HG03039 (cell line): ENCODE measurements around the gene PLEKHA7.

Experiments used
- ATAC-seq: cut with Tn5 transposase; IDR thresholded peaks from one replicate; pipeline ENCODE4 v1.9.1; 2021; ENCODE audit warnings: mild to moderate bottlenecking, moderate library complexity; ENCODE audit not compliant: unreplicated experiment

The PLEKHA7 gene

DNA sequence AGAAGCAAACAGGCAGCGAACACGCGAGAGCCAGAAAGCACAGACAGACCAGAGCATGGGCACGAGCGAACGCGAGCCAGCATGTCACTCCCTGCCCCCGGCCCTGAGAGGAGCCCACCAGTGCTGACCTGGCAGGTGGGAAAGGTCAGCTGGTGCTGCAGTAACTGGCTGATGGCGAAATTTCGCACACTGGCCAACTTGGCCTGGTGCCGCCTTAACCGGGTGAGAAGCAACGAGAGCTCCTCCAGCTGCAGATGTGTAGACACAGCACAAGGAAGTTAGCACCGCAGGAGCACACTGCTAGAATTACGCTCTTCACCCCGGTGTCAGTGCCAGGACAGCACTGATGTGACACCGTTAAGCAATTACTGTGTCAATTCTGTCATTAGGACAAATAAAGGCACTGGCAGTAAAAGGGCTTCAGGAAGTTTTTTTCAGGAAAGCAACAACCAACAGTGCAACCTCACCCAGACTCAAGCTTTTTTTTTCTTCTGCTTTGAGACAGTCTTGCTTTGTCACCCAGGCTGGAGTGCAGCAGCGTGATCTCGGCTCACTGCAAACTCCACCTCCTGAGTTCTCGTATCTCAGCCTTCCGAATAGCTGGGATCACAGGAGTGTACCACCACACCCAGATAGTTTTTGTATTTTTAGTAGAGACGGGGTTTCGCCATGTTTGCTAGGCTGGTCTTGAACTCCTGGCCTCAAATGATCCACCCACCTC lies 199.0 kb downstream of the PLEKHA7 start:
- no peak for ATAC-seq

DNA sequence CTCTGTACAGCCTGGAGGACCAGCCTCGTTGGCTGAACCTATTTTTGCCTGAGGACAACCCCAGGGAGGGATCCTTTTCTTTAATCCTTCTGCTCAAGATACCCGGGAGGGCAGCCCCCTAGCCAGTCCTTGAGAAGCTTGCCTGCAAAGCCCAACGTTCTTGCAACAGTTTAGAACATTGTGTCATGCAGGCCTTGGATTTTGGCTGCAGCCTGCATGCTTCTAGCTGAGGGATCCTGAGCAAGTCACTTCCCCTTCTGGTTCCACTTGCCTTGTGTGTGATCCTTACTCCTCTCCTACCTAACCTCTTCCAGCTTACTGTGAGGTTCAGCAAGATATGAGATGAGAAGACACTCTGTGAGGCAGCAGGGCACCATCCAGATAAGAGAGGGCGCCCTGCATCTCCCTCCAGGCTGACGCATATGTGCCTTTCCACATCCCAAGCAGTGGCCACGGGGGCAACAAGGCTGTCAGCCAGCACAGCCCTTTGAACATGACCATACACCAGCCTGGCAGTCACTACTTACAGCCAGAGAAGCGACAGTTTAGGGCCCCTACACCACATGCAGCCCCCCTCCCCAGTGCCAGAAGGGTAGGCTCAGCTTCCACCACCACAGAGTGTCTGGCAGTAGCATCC lies 199.7 kb downstream of the PLEKHA7 start:
- no peak for ATAC-seq

DNA sequence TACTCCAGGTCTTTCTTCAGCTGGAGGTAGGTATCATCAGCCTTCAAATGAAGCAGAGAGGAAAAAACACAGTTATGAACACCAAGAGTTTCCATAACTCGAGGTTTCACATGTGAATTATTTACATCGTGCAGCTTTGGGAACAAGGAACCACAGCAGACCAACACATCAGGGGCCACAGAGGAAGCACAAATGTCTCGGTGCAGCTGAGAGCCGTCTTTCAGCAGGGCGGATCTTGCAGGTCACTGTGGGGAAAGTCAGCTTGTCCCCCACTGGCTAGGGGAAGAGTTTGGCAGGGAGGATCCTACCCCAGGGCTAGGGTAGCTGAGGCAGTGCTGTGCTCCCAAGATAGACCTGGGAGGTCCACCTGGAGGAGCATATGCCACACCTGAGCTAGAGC lies 201.1 kb downstream of the PLEKHA7 start:
- no peak for ATAC-seq

DNA sequence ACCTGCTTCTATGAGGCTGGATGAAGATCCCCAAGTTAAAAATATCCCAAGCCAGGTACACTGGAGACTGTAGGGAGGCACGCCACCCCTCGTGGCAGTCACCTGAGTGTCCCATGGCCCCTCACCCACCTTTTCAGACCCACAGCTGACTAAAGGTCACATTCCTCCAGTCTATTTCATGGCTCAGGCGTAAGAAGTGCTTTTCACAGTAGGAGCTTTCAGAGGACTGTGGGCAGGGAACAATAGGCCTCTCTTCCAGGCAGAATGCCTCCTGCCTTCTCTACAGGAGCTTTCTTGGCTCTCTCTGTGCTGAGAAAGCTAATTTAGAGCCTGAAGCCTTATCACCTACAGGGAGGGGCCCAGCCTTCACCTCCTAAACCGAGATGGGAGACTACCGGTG lies 201.9 kb downstream of the PLEKHA7 start:
- no peak for ATAC-seq

DNA sequence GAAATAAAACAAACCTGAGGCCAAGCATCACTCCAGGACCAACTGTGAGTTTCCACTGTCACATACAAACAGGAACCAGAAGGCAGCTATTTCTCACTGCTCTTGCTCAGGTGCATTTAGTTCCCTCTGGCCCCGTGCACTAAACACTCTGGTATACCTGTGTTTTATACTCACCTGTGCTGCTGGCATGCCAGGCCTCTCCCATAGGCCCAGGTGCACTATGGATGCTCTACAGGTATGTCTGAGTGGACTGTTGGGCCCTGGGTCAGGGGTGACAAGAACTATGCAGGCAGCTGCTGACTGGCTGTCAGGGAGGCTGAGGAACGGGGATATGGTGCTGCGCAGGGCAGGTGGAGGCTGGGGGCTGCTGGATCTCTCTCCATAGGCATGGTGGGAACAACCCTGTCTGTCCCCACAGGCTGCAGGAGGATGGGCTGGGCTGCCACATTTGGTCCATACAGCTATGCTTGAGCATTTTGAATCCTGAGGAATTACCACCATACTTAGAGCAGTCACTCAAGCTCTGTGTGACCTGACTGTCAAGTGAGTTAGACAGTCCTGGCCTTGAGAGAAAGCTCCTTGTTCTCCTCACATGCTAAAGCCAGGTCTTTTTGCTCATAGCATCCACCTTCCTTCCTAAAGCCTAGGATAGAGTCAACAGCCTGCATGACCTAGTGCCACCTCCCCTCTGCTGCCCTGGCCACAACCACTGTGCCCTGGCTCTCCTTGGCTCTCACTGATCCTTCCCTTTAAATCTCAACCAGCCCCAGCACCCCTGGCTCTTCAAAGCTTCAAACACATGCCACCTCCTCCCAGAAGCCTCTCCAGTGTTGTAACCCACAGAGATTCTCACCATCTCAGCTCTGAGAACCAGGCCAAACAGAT lies 202.8 kb downstream of the PLEKHA7 start:
- ATAC-seq, result no peak

DNA sequence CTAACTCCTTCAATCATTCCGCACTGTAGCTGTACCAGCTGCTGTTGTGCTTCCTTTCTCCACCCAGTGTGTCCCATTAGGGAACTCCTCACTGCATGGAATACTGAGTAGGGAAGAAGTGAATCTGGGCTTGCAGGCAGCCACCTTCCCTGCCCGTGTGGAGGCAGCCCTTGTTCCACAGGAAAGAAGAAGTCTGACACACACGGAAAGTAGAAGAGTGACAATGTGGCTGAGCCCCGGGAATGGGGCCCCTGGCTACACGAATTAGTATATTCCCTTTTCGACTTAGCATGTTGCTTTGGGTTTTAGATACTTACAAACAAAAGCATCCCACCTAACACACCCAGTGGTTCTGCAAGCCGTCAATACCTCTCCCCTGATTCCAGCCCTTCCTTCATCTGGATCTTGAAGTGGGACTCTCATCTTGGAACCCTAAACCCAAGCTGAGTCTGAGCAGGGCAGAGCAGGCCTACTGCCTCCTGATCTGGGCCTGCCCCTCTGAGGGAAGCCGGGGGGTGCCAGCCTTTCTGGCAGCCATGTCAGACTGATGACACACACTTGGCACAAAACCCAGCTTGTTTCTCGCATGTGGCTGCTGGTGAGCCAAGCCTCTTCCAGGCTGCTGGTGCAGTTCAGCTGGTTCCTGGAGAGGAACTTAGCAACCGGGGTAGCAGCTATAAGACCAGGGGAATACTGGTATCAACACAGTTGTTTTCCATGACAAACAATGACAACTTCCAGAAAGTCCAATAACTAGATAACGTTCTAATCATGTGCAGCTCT lies 204.1 kb downstream of the PLEKHA7 start:
- ATAC-seq, result no peak

DNA sequence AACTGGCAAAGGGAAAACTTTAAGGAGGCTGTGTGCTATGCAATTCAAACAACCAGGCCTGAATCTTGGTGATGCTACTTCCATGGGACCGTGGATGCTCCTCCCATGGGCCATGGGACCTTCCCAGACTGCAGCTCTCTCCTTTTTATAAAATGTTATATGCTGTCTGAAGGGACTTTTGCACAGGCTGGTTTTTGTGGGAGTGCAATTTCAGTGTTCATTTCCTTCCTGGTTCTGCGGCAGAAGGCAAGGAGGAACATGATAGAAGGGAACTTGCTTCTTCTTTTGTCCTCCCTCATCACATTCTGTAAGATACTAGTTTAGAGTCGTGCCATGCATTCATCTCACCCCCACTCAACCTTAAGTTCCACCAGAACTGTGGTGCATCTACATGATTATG lies 206.9 kb downstream of the PLEKHA7 start:
- no peak for ATAC-seq

DNA sequence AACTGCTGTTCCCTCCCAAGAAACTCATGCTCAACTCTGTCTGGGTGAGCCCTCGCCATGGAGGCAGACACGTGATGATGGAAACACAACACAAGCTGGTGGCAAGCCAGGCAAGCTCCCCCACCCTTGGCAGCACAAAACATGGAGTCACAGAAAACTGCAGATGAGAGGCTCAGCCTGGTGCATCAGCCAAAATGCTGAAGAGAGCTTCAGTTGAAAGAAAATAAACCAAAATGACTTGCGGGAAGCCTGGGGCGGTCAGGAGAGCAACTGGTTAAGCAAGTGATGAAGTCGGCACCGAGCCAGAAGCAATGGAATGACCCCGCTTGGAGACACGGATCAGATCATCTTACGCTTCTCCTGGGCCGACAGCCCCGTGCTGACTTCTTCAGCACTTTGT lies 207.4 kb downstream of the PLEKHA7 start:
- ATAC-seq, result no peak

DNA sequence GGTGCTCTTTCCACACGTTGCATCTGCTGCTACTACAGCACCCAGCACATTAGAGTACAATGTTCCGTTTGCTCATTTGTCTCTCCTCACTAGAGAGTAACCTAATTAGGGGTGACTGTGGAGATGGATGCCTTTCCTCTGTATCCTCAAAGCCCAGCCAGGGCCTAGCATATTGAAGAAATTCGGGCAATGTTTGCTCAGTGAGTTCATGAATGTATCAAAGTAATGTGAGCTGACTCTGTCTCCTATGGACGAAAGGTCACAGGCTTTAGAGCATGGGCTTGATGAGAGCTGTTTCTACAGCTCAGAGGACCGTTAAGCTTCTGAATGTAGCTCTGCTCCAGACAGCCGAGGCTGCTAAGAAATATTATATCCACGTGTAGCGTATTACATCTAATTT lies 208.3 kb downstream of the PLEKHA7 start:
- ATAC-seq, result no peak

DNA sequence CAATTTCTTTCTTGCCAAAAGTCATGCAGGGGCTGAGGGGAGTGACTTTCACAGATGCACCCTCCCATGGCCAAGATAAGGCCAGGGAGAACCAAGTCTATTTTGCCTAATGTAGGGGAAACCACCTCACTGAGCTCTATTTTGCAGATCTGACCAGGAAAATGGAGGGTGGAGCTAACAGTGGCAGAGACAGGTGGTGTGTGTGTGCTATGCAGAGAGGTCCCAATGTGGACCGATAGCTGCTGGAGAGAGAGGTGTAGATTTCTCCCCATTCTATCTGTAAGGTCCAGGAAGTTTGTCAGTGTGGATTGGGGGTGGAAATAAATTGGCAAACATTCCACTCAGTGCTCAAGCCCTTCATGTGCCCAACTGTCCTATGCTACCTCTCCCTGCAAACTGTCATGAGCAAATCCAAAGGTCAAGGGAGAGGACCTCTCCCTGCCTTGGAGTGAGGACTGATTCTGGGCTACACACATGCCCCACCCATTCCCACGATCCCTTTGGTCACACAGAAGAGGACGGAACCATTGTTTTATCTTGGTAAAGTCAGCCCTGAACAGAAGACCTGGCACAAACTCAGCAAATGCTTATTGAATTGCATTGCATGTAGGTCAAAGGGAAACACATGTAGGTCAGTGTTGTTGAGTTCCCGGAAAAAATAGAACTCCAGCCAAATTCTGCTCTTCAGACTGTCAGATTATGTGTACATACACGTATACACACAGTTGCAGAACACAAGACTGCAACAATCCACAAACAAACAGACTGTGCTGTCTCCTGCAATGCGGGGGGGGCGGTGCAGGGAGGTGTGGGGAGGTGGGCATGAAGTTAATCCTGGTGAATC lies 209.9 kb downstream of the PLEKHA7 start:
- no peak for ATAC-seq

DNA sequence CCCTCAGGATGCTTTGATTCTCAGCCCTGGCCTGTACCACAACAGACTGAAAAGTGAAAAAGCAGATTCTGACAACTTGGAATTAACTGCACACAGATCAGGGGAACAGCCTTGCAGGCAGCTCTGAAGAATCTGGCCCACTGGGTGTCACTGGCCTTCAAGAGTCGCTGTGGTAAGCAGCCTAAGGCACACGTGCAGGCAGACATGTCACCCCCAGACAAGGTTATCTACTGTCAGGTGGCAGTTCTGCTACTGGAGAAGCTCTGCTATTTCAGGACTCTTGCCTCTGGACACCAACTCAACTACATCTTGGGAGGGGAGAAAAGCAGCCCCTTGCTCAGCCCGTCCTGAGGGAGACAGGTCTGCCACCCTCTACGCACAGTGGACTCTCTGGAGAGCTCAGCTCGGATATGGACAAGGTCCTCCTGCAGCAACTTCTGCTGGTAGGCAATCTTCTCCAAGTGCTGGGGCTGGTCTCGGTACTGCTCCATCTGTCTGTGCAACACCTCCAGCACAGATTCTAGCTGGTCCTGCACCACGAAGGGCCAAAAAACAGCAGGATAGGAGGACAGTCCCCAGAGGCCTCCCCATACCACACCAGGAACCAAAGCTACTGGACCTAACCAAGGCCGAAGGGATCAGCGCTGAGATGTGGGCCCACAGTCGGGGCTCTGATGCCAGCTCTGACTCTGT lies 212.8 kb downstream of the PLEKHA7 start:
- ATAC-seq, result no peak

DNA sequence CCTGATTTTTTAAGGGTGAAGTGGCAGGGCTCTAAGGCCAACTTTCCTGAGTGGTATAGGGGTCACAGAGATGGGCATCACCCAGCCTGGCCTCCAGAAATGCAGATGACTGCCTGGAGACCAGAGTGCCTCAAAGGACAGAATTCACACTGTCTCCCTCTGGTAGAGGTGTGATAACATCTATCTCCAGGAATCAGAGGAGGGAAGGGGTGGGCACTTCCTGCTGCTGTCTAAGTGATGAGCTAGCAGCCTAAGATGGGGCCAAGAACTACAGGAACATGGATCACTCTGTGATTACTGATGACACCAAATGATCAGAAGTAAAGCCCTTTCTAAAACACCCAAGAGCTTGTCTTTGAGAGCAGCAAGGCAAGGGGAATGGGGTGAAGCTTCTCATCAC lies 213.8 kb downstream of the PLEKHA7 start:
- no peak for ATAC-seq

DNA sequence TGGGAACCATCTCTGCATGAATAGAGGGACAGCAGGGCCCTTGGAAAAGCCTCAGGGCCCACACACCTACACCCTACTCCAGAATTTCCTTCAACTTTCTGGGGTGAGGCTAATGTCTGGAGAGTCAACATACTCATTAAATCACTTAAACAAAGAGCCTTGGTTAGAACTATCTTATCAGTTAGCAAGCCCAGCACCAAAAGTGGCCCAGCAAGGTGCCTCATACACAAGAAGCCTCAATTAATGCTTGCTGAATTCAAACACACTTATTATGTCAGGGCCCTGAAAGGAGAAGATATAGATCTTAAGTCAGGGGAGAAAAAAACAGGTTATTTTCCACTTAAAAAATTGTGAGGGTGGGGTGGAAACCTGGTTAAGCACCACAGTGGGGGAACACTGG lies 214.3 kb downstream of the PLEKHA7 start:
- ATAC-seq, result no peak

DNA sequence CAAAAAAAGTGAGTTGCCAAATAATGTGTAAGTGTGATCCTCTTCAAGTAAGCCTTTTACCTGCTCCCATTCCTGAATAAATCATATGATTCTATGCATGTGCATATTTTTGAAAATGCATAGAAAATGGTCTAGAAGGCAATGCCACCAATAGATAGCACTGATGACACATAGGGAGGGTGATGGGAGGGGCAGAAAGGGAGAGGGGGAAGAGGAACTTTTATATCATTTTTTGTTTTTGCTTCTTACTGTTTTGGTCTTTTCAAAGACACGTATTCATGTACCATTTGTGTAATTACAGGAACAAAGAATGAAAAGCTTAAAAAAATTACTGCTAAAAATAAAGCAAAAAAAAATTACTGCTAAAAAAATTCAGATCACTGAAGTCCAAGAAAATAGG lies 215.0 kb downstream of the PLEKHA7 start:
- ATAC-seq, result no peak

DNA sequence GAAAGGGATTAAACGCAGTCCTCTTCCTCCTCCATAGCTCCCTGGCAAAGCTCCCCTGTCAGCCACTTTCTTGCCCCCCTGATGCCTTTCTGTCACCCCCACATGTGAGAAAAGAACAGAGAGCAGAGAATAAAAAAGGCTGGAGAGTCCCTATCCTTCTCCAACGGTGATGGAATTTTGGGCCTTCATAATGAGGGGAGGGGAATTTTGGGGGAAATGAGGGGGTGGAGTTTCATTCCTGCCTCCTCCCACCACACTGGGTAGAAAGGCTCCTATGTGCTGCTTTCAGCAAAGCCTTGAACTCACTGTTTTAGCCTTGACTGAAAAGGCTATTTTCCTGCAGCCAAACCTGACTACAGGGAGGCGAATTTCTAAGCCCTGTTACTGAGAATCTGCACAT lies 216.4 kb downstream of the PLEKHA7 start:
- no peak for ATAC-seq

DNA sequence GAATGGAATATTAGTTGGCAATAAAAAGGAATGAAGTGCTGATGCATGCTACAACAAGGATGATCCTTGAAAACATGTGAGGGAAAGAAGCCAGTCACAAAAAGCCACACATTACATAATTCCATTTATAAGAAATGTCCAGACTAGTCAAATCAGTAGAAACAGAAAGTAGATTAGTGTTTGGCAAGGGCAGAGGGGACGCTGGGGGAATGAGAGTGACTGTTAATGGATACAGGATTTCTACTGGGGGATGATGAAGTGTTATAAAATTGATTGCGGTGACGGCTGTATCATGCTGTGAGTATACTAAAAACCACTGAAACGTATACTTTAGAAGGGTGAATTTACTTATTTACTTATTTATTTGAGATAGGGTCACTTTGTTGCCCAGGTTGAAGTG lies 217.9 kb downstream of the PLEKHA7 start:
- ATAC-seq, result no peak

DNA sequence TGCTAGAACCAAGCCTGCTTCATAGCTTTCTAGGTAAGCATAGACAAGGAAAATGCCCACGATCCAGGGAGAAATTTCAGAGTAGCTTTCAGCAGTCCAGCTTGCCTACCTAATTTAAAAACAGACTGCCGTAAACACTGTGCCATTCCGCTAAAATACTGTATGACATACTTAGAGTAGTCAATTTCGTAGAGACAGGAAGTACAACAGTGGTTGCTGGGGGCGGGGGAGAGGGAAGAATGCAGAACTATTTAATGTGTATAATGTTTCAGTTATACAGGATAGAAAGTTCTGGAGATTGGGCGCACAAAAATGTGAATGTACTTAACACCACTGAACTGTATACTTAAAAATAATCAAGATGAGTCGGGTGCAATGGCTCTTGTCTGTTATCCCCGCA lies 219.1 kb downstream of the PLEKHA7 start:
- ATAC-seq, result no peak

DNA sequence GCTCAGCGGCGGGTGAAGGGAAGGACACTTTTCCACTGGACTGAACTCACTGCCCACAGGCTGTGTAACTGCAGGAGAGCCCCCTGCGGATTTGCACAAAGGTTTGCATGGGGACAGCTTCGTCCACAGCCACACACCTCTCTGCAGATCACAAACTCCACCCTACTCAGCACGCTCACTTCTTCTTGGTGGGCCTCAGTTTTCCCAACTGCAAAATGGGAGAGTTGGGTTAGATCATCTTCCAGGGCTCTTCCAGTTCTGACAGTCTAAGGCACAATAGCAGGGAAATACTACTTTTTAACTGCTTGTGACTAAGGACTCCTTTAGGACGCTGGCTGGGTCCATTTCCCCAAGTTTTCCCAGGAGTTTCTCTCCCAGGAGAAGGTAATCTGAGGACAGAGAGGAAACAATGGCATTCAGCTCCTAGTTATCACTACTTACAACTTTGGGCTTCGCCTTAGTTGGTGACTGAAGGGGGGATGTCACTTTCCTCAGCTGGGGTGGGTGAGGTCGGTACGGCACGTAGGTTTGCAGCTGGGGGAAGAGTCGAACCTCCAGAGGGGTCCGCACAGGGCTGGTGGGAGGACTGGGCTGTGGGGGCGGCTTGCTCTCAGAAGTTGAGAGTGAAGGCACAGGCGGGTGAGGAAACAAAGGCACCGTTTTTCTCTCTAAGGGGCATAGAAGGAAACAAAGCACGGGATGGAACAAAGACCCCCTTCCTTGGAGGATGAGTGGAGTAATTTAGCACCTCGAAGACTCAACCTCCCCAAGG lies 220.0 kb downstream of the PLEKHA7 start:
- ATAC-seq, result no peak

DNA sequence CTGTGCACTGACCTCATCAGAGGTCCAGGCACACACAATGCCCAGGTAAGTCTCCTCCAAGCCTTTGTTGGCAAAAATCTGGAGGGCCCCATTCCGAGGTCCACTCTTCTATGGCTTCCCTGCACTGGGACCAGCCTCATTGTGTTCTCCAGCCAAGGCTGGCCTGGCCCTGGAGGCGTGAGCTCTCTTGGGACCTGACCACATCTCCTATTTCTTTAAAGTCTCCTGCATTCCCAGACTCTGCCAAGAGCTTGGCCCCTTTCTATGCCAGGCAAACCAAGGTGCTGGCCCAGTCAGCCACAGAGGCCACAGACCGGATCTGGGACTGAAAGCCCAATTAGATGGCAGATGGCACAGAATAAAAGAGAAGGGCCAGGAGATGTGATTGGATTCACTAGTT lies 220.7 kb downstream of the PLEKHA7 start:
- ATAC-seq, result no peak
